HG03025 (cell line): Measurements from ENCODE around the gene TMEM61.
"Not testable (repeated sequence)": the region's sequence is repeated elsewhere in the genome, so short reads cannot be mapped to it uniquely, and the experiment has no call there.

Source experiments
- ATAC-seq: cut with Tn5 transposase; IDR thresholded peaks from one replicate; pipeline ENCODE4 v1.9.1; 2021; ENCODE audit warnings: mild to moderate bottlenecking, moderate library complexity; ENCODE audit not compliant: unreplicated experiment, low FRiP score

The TMEM61 gene

DNA sequence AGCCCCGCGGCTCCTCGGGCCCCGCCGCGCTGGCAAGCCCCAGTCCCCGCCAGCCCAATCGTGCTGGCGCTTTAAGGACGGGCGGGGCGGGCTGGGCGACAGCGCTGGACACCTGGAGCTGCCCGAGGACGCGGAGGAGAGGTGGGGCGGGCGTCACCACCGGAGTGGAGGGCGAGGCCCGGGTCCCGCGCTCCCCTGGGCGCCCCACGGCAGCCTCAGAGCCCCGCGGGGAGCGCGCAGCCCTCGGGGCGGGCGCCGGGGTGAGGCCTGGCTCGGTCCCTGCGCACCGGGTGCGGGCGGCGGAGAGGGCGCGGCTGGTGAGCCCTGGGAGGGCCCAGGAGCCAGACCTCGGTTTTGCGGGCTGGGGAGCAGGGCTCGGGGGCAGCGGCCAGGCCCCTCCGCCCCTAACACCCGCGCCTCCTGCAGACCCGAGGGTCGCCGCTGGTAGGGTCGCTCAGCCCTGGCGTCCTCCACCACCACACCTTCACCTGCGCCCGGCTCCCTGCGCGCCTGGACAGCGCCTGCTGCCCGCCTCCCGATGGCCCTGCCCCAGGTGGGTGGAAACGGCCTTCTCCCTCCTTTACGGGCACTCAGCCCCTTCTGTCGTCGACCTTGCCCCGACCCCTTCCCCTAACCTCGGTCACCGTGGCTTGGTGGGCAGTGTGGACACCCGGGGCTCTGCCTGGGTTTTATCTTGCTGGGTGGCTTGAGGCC lies at the start of gene TMEM61:
TSS of gene TMEM61 (plus strand) at position 101 of the 714 bp plus-strand sequence. CDS start at position 539, 438 bp downstream.
- no peak for ATAC-seq

DNA sequence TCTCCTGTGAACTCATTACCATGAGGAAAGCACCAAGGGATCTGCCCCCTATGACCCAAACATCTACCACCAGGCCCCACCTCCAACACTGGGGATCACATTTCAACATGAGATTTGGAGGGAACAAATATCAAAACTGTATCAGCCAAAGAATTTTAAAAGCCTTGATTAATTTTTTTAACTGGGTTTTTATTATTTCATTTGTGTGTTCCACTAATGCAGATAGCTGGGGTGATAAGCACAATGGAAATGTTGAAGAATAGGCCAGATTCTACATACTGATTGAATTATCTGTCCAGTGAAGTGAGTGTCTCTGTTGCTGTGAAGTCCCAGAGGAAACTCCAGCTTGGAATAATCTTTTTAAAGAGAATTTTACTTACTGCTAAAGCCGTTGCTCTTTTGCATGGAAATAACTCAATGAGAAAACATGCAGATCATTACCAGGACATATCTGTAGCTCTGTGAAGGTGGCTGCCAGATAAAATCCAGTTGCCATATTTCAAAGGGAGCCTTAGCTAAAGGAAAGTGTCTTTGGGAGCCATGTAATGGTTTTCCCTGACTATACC lies 49.1 kb upstream of the TMEM61 start:
- no peak for ATAC-seq

DNA sequence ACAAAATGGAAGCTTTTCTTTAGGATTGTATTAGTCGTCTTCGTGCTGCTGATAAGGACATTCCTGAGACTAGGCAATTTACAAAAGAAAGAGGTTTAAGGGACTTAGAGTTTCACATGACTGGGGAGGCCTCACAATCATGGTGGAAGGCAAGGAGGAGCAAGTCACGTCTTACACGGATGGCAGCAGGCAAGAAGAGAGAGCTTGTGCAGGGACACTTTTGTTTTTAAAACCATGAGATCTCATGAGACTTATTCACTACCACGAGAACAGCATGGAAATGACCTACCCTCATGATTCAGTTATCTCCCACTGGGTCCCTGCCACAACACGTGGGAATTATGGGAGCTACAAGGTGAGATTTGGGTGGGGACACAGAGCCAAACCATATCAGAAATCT lies 46.3 kb upstream of the TMEM61 start:
- ATAC-seq, result not testable (repeated sequence)

DNA sequence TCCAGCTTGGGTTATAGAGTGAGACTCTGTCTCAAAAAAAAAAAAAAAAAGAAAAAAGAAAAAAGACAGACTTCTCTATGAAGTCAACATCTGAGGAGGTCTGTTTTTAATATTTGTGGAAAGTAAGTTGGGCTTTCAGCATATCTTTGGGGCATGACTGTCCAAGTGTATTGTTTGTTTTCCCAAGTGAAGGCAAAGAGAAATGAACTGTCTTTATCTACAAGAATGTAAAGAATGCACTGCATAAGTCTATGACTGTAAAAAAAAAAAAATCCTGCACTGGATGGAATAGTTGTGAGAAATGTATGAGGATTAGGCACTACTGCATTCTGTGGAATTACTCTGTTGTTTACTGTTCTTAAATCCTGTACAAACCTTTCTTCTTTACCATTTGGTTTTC lies 45.6 kb upstream of the TMEM61 start:
- ATAC-seq, result no peak

DNA sequence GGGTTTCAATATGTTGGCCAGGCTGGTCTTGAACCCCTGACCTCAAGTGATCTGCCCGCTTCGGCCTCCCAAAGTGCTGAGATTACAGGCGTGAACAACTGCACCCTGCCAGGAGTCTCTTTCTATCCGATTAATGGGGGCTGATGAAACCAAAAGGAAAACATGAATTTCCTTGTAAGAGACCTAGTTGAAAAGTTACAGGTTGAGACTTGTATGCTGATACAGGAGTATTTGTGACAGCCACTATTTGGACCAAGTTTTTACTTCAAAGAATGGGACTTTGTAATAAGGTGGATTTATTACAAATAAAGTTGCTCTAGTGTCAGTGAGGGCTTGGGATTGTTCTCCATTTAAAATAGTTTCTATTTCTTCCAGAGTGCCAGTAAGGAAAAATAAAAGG lies 43.6 kb upstream of the TMEM61 start:
- no peak for ATAC-seq

DNA sequence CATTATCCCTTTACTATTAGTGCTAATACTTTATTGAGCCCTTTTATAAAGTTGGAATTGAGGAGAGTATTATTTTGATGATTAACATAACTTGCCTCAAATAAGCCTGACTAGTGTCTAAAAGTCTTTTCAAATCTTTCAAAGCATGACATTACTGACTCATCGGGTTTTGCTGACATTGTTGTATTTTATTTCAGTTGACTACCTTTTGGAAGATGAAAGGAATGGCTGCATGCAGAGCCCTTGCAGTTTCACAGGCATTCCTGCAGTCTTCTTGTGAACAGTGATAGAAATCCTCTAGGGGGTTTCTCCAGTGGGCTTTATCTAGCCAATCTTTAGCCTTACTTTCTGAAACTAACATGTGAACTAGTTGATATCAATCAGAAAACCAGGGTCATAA lies 43.0 kb upstream of the TMEM61 start:
- ATAC-seq, result no peak

DNA sequence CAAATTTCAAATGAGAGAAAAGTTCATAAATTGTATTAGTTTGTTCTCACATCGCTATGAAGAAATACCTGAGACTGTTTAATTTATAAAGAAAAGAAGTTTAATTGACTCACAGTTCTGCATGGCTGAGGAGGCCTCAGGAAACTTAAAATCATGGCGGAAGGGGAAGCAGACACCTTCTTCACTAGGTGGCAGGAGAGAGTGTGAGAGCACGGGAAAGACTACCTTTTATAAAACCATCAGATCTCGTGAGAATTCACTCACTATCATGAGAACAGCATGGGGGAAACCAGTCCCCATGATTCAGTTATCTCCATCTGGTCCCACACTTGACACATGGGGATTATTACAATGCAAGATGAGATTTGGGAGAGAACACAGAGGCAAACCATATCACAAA lies 41.5 kb upstream of the TMEM61 start:
- not testable (repeated sequence) for ATAC-seq

DNA sequence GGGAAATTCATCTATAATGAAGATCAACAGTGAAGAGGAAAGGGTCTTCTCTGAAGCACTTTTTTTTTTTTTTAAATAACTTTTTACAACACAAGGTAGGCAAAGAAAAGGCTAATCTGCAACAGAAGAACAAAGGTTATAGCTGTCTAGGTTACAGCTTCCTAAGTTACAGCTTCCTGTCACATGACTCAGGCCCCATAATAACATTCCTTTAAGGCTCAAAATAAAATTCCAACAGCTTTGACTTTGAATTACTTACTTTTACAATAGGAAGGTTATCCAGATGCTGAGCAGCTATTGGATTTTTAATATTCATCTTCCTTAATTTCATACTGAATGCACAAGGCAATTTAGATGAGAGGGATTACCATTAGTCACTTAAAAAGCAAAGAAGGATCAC lies 40.4 kb upstream of the TMEM61 start:
- no peak for ATAC-seq

DNA sequence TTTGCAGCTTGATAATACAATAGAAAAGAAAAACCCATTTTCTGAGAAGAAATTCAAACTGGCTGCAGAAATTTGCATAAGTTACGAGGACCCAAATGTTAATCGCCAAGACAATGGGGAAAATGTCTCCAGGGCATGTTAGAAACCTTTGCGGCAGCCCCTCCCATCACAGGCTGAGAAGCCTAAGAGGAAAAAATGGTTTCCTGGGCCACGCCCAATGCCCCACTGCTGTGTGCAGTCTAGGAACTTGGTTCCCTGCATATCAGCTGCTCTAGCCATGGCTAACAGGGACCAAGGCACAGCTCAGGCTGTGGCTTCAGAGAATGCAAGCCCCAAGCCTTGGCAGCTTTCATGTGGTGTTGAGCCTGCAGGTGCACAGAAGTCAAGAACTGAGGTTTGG lies 37.5 kb upstream of the TMEM61 start:
- no peak for ATAC-seq

DNA sequence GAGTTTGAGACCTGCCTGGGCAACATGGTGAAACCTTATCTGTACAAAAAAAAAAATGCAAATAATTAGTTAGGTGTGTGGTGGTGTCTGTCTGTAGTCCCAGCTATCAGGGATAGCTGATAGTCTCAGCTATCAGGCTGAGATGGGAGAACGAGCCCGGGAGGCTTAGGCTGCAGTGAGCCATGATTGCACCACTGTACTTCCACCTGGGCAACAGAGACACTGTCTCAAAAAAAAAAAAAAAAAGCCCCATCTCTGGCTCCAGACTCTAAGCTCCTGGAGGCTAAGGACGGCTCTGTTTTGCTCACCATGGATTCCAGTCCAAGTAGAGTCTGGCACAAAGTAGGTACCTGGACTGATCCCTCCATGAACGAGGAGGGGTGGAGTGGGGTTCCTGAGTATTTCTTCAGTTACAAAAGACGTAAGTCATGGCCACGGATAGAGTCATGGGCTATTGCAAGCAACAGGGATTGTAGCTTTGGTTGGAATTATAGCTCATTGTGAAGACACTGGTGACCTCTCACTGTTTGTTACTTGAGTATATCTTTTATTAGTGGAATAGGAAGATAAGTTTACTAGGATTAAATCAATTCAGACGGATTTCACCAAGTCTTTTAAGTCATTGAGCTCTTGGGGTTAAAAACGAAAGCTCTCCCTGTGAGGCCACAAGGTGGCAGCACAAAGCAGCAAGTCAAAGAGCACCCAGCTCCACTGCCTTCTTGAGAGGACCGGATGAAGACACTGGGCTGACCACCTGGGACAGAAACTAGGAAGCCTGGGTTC lies 35.6 kb upstream of the TMEM61 start:
- no peak for ATAC-seq

DNA sequence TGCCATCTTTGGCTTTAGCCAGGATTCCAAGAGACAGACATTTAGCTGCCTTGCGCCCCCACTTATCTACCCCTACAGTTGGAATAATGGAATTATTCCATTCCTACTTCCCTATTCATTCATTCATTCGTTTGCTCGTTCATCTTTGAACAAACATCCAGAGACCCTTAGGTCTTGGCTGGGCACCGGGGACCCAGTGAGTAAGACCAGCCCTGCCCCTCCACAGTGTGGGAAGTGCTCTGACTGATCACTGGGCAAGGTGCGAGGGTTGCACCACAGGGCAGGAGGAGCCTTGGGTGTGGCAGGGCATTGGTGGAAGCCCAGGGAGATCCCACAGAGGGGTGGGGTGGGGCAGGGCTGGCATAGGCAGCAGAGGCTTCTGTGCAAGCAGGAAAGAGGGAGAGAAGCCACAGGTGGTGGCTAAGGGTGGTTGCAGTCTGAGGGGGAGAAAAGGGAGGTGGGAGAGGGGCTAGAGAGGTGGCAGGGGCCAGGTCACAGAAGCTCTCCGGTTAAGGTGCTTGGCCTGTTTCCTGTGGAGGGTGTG lies 35.0 kb upstream of the TMEM61 start:
- ATAC-seq, result no peak

DNA sequence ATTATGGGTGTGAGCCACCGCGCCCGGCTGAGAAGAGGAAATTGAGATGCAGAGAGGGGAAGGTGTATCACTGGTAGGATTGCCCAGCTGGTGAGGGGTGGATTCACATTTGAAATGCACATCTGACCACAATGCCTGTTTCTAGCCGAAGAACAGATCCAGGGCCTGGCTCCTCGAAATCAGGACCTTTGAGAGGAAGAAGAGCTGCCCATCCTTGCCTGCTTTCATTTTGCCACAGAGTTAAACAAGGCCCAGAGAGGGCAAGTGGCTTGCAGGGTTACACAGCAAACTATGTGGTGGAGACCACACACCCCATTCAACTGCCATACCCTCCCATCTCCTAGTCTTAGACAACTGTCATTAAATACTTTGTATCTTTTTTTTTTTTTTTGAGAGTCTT lies 32.9 kb upstream of the TMEM61 start:
- ATAC-seq, result no peak

DNA sequence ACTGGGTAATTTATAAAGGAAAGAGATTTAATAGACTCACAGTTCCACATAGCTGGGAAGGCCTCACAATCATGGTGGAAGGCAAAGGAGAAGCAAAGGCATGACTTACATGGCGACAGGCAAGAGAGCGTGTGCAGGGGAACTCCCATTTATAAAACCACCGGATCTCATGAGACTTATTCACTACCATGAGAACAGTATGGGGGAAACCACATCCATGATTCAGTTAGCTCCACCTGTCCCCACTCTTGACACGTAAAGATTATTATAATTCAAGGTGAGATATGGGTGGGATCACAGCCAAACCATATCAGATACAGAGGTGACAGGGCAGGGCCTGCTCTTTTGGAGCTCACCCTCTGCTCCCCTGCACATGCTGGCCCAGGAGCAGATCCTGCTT lies 31.4 kb upstream of the TMEM61 start:
- no peak for ATAC-seq

DNA sequence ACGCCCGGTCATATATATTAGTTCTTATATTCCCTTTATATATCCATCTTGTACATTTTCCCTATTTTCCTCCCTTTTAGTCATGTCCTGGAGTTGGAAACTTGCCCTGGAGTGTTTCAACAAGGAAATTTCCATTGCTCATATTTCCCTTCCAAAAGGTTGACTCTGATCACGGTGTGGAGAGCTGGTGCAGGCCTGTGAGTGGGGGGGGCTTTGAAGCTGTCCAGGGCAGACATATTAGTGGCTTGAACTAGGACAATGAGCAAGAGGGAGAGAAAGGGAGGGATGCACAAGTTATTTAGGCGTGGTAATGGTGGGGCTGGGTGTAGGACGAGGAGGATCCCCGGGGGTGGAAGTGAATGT lies 30.4 kb upstream of the TMEM61 start:
- no peak for ATAC-seq

DNA sequence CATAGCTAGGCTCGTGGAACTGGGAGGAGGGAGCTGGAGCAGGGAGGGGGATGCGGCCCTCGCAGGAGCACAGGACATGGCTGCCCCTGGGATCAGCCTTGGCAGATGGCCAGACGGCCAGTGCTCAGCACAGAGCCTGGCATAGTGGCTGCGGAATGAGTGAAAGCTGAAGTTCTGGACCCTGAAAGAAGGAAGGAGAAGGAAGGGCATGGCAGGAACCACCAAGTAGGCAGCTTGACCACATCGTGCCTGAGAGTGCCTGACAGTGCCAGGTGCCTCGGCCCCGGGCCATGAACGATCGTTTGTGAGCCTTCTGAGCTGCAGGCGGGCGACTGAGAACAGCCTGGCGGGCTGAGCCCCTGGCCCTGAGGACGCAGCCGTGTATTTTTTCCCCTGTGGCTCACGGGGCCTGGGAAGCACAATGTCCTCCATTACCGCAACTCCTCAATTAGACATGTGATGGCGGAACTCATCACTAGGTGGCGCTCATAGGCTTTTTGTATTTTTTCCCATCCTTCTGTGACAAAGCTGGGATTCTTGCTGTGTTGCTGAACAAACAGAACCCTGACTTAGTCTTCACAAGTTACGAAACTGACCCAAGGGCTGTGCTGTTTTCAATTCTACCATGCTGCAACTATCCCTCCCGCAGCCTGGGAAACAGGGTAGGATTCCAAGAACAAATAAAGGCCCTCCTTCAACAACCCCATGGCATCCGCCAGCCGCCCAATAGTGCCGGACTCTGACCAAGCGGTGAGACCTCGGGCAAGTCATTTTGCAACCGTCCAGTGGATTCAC lies 29.9 kb upstream of the TMEM61 start:
- no peak for ATAC-seq

DNA sequence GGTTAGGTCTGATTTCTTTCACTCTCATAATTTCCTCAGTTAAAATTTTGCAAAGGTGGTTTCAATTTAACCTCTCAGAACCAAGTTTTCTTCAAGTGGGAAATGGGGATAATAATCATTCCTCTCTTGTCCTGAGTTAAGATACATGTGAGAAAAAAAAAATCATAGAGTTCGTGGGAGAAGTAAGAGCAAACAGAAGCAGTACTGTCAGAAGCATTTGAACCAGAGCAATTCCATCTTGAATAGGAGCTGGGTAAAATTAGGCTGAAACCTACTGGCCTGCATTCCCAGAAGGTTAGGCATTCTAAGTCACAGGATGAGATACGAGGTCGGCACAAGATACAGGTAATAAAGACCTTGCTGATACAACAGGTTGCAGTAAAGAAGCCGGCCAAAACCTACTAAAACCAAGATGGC lies 28.6 kb upstream of the TMEM61 start:
- no peak for ATAC-seq

DNA sequence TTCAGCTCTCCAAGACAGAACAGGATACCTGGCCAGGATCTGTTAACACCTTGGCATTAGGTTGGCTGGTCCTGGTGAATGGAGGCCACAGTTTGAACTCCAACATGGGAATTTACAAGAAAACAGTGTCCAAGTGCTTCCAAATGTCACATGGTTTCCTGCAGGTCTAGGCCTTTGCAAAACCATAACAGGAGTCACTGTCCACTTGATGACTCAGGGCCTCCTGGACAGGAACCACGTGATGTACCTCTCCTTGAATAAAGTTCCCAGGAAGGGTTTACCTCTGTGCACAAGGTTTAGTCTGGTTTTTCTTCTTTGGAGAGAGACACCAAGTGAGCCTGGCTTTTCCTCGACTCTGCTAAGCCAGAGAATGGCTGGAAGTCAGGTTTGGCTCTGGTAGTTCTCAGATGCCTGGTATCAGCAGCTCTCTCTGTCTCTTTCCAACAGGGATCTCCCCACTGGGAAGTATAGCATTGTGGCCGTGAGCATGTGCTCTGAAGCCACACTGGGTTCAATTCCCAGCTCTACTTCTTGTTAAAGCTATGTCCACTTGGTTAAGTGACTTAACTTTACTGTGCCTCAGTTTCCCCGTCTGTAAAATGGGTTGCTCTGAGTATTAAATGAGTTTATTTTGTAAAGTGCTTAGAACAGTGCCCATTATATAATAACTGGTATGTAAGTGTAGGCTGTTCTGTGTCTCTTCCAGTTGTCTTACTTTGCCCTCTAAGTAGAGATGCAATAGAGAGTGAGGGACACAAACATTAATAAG lies 27.3 kb upstream of the TMEM61 start:
- no peak for ATAC-seq

DNA sequence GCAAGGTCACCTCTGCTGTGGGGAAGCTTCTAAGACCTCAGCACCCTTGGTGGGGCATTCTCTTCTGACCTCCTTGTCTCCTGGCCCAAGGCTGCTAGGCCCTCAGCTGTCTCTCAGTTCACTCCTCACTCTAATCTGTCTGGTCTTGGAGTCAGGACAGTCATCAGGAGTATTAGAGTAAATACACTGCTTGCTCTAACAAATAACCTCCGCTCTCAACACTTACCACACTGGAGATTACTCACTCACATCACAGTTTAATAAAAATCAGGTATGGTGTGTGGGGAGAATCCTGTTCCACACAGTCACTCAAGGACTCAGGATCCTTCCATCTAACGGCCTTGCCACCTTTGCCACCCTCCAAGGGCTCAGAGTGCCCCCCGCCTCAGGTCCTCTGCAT lies 26.6 kb upstream of the TMEM61 start:
- ATAC-seq, result no peak

DNA sequence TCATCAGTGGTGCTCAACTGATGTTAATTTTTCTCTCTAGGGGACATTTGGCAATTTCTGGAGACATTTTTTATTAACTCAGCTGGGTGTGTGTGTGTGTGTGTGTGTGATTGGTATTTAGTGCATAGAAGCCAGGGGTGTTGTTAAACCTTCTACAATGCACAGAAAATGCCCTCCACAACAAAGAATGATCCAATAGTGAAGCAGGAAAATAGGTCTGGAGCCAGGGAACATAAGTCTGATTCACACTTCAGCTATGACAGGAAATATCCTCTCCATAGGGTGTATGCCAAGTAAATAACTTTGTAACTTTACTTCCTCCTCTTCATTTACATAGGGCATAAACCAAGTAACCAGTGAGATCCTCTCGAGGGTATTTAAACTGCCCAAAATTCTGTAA lies 25.1 kb upstream of the TMEM61 start:
- no peak for ATAC-seq

DNA sequence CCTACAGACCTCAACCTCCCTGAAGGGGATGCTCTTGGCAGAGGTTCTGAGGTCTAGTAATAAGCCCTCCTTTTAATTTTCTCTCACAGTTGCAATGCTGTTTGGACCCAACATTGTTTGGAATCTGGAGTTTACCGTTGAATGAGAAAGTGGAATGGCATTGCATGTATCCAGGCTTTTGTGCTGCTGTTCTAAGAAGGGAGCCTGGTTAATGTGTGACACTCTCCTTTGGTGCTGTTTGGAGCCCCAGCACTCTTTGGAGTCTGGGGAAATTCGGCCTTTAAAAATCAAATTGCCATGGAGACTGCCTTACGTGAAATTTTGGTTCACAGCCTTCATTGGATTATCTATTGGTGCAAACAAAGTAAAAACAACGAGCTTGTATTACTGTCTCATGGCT lies 23.7 kb upstream of the TMEM61 start:
- no peak for ATAC-seq
